GM18861 (cell line): Measurements from ENCODE around the gene KRT72.

Experiments
- ATAC-seq: cut with Tn5 transposase; IDR thresholded peaks from one replicate; pipeline ENCODE4 v1.9.1; 2021; ENCODE audit not compliant: unreplicated experiment

The KRT72 gene

GRCh38 chr12:52551216-52551865 lies 49.9 kb downstream of the KRT72 start:
- ATAC-seq, result no peak

- ATAC-seq, result no peak
Measured at GRCh38 chr12:52546126-52546525, 55.1 kb downstream of the KRT72 start.

GRCh38 chr12:52543985-52544883 lies 57.0 kb downstream of the KRT72 start:
- no peak for ATAC-seq

- no peak for ATAC-seq
Measured at GRCh38 chr12:52542785-52543318, 58.4 kb downstream of the KRT72 start.

GRCh38 chr12:52542157-52542556 lies 59.1 kb downstream of the KRT72 start:
- ATAC-seq, result no peak

GRCh38 chr12:52541709-52542108 lies 59.6 kb downstream of the KRT72 start:
- ATAC-seq, result no peak

GRCh38 chr12:52540531-52540930 lies 60.7 kb downstream of the KRT72 start:
- no peak for ATAC-seq

- ATAC-seq, result no peak
Measured at GRCh38 chr12:52539821-52540173, 61.5 kb downstream of the KRT72 start.

- no peak for ATAC-seq
Measured at GRCh38 chr12:52539083-52539820, 62.0 kb downstream of the KRT72 start.

GRCh38 chr12:52537101-52537500 lies 64.2 kb downstream of the KRT72 start:
- ATAC-seq, result no peak
